Amniotic epithelial cell (primary cell): ENCODE measurements around the gene ZFAND3.
"Not testable (repeated sequence)": the region's sequence is repeated elsewhere in the genome, so short reads cannot be mapped to it uniquely, and the experiment has no call there.

ENCODE experiments used
- DNase-seq: peaks from one replicate; pipeline ENCODE4 v3.0.0-alpha.2; 2010; ENCODE audit warnings: low read depth

Gene ZFAND3

DNA sequence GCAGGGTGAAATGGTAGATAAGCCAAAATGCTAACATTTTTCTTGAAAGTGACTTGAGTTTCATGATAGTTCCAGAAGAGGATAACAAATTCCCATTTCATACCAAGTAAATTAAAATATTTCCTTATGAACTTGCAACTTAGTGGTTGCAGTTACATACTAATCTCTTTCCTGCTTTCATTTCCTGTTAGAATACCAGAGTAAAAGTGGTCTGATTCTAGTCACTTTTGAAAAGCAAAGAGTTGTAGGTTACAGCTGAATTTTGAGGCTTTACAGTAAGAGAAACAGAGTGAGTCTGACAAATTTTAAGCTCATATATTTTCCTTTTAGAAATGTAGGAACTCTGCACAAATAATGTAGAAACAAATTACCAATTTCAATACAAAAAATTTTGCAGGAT is 117.4 kb downstream of the ZFAND3 start:
- DNase-seq, result no peak

- peak; percentile 18 for DNase-seq
Measured at GRCh38 chr6:37938909-37939308, 119.4 kb downstream of the ZFAND3 start.

- peak; percentile 64 for DNase-seq
Measured at GRCh38 chr6:37940074-37940847, 120.7 kb downstream of the ZFAND3 start.

DNA sequence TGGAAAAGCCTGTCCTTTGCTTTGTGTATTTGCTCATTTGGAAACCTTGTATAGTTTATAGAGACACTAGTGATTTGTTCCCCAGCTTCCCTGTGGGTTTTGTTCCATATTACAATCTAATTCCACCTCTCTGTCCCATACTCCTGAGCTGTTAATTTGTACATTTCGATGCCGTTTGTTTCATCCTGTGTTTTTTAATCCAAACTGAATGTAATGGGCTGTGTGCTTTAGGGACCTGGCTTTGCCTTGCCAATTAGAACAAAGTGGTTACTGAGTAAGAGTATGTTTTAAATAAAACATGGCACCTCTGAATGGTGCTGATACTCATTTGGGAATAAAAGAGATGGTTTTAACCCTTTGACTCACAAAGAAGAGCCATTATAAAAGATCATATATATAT is 122.3 kb downstream of the ZFAND3 start:
- DNase-seq, result no peak

GRCh38 chr6:37942606-37943376 is 123.3 kb downstream of the ZFAND3 start:
- no peak for DNase-seq

DNA sequence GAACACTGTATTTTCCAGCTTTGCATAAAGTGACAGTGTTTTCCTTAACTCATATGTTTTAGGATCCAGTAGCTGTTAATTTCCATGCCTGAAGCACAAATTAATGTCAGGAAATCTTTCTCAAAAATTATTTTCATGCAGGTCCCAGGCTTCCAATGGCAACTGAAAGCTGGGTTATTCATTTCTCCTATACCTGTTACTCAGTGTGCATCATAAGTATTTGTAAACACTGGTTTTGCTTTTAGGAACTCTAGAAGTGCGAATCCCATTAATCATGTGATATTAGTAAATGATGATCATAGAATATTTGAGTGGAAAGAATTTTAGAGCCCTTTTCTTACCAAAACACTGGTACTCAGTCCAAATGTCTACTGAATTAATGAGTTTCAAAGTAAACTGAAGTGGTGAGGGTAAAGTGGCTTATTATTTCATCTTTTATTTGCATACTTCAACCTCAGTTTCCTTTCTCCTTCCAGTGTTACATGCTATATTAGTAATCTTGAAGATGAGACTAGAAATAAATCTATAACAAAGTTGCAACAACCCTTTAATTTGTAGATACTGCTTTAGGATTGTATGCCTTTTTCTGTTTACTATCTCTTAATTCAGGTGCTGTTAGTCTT is 124.0 kb downstream of the ZFAND3 start:
- no peak for DNase-seq

DNA sequence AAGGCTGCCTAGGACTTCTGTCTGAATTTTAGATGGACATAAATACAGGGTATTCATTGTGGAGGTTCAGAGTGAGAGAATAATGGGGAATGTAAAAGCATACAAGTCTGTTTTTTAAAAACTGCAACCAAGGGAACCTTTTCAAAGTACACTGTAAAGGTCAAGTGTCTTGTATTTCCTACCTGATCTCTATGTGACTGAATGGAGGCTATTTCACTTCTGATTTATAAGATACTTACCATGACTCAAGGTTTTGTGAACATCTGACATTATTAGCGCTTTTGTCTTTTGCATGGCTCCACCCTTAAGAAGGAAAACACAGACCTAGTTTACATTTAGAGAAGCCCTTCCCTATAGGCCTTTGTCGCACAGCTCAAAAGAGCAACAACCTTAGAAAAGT is 126.5 kb downstream of the ZFAND3 start:
- DNase-seq, result no peak

- no peak for DNase-seq
Measured at GRCh38 chr6:37947468-37947867, 127.9 kb downstream of the ZFAND3 start.

DNA sequence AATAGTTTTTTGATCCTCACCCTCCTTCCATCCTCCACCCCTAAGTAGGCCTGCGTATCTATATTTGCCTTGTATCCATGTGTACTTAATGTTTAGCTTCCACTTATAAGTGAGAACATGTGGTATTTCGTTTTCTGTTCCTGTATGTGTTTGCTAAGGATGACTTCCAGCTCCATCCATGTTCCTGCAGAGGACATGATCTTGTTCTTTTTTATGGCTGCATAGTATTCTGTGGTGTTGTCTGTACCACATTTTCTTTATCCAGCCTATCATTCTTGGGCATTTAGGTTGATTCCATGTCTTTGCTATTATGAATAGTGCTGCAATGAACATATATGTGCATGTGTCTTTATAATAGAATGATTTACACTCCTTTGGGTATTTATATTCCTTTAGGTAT is 129.1 kb downstream of the ZFAND3 start:
- DNase-seq, result not testable (repeated sequence)

DNA sequence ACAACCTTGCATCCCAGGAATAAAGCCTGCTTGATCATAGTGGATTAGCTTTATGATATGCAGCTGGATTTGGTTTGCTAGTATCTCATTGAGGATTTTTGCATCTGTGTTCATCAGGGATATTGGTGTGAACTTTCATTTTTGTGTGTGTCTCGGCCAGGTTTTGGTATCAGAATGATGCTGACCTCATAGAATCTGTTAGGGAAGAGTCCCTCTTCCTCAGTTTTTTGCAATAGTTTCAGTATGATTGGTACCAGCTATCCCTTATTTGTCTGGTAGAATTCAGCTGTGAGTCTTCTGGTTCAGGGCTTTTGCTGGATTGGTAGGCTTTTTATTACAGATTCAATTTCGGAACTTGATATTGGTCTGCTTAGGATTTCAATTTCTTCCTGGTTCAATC is 132.5 kb downstream of the ZFAND3 start:
- DNase-seq, result peak; percentile 36

GRCh38 chr6:37954791-37955190 is 135.3 kb downstream of the ZFAND3 start:
- no peak for DNase-seq

DNA sequence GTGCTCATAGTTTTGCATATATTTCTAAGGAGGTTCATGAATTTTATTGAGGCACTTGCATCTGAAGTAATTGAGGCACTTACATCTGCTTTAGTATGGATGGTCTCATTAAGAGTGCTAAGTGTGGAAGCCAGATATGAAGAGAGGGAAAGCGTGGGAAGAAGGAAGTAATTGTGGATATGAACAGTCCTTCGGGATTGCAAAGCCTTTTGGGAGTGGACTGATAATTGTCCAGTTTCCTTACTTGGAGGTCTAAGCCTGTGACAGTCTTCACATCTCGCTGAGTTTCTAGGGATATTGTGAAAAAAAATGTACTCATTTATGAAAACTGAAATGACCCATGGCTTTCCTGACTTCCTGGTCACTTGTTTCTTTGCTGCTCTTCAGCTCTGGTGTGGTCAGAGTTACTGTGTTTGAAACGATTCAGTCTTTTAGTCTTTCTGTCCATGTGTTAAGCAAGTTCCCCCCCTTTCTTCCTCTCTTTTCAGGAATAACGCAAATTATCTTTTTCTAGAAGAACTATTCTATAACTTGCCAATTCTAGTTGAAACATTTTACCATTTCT is 137.3 kb downstream of the ZFAND3 start:
- DNase-seq, result no peak

GRCh38 chr6:37959061-37959460 is 139.5 kb downstream of the ZFAND3 start:
- no peak for DNase-seq

GRCh38 chr6:37960139-37960935 is 140.8 kb downstream of the ZFAND3 start:
- DNase-seq, result no peak

- DNase-seq, result not testable (repeated sequence)
Measured at GRCh38 chr6:37962481-37963080, 143.1 kb downstream of the ZFAND3 start.

DNA sequence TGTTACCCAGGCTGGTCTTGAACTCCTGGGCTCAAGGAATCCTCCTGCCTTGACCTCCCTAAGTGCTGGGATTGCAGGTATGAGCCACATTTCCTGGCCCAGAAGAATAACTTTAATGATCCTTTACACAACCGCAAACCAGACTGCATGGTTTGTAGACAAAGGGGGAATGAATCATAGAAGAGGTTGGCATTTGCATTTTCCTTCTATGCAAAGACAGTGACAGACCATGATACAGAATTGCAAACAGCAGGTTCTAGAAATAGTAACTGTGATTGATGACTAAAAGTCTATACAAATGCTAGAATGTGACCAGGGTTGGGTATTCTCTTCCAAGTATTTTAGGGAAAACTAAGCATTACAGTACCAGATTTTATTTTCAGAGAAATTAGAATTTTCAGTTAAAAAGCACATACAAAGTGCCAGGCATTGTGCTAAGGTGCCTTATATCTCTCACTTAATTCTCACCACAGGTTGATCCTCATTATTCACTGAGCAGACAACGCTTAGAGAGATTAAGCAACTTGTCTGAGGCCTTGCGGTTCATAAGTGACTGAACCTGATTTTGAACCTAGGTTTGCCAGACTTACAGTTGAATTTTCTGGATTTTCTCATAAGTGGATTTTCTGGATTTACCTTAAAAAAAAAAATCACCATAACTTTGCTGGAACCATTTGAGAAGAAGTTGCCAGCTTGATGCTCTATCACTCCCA is 146.6 kb downstream of the ZFAND3 start:
- peak; percentile 59 for DNase-seq

- no peak for DNase-seq
Measured at GRCh38 chr6:37966801-37967200, 147.3 kb downstream of the ZFAND3 start.

DNA sequence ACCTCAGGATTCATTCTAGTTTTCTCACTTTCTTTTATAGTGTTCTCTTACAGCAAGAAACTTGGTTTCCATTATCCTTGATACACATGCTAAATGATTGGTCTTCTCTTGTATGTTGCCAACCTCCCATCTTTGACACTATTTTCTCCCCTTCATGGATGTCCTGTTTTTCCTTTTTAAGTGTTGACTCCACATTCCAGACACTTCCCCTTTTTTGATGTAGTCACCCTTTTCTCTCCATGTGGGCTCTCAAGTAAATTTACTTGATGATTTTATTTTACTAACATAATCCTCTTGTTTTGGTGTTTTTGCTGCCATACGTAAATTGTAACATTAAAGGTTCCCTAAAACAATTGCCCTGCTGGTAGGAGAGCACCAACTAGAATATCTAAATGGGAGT is 148.1 kb downstream of the ZFAND3 start:
- no peak for DNase-seq

- no peak for DNase-seq
Measured at GRCh38 chr6:37971266-37971665, 151.7 kb downstream of the ZFAND3 start.

- DNase-seq, result no peak
Measured at GRCh38 chr6:37971711-37972390, 152.3 kb downstream of the ZFAND3 start.
